LNCAP (cell line): Measurements from ENCODE around the gene NPNT.

Experiments
- CTCF ChIP-seq: fragments of 450-650 bp; IDR thresholded peaks from 2 replicates; pipeline ENCODE4 v1.5.1; 2017; ENCODE audit warnings: mild to moderate bottlenecking

Gene NPNT

GRCh38 chr4:105924341-105924740, 29.1 kb downstream of the NPNT start:
- TF ChIP-seq CTCF: no peak

GRCh38 chr4:105930698-105931097, 35.4 kb downstream of the NPNT start:
- TF ChIP-seq CTCF: no peak

GRCh38 chr4:105933083-105933482, 37.8 kb downstream of the NPNT start:
- no peak for TF ChIP-seq CTCF

- TF ChIP-seq CTCF: no peak
These were observed 39.1 kb downstream of the NPNT start for GRCh38 chr4:105934386-105934785.

- TF ChIP-seq CTCF: no peak
These were observed 41.6 kb downstream of the NPNT start for GRCh38 chr4:105936901-105937300.

GRCh38 chr4:105937759-105938158, 42.5 kb downstream of the NPNT start:
- TF ChIP-seq CTCF: no peak

- no peak for TF ChIP-seq CTCF
These were observed 48.0 kb downstream of the NPNT start for GRCh38 chr4:105943234-105943633.

- TF ChIP-seq CTCF: no peak
These were observed 49.3 kb downstream of the NPNT start for GRCh38 chr4:105944540-105944939.
